Calu3 (cell line): Measurements from ENCODE around the gene DPH7. TPM values are rescaled to one million over a fixed set of nuclear protein-coding genes. Genes with fewer than 3 reads are reported as not detected.
"Not testable (repeated sequence)": the region's sequence is repeated elsewhere in the genome, so short reads cannot be mapped to it uniquely, and the experiment has no call there.

ENCODE experiments used
- BruUV-seq: library from RNA; stranded (reverse); fragments of 400-500 nt; replicated peaks from 2 replicates; lab custom pipeline; 2021; lab: Mats Ljungman, UMichigan
- CTCF ChIA-PET: fragments of 300-600 bp; sonication (Branson Sonifier 250); formaldehyde crosslinking; loops from one replicate; lab custom pipeline; 2022; ENCODE audit warnings: antibody characterized with exemption; lab: Charles Lee
- DNase-seq: peaks from one replicate; pipeline ENCODE4 v3.0.0; 2022
- H3K27ac Mint-ChIP-seq: one replicate; pipeline ENCODE4 v1.8.0; 2022; ENCODE audit warnings: mixed read lengths; ENCODE audit not compliant: unreplicated experiment
- H3K27me3 Mint-ChIP-seq: one replicate; pipeline ENCODE4 v1.8.0; 2022; ENCODE audit warnings: mixed read lengths; ENCODE audit not compliant: unreplicated experiment
- H3K36me3 Mint-ChIP-seq: one replicate; pipeline ENCODE4 v1.8.0; 2022; ENCODE audit warnings: mild to moderate bottlenecking, moderate library complexity, mixed read lengths; ENCODE audit not compliant: insufficient read depth, unreplicated experiment
- H3K4me1 Mint-ChIP-seq: one replicate; pipeline ENCODE4 v1.8.0; 2022; ENCODE audit warnings: mild to moderate bottlenecking, low read depth, mixed read lengths; ENCODE audit not compliant: unreplicated experiment
- H3K4me3 Mint-ChIP-seq: one replicate; pipeline ENCODE4 v1.8.0; 2022; ENCODE audit warnings: mild to moderate bottlenecking, low read depth, moderate library complexity, mixed read lengths; ENCODE audit not compliant: unreplicated experiment
- H3K9me3 Mint-ChIP-seq: one replicate; pipeline ENCODE4 v1.8.0; 2022; ENCODE audit warnings: low read depth, mixed read lengths; ENCODE audit not compliant: unreplicated experiment
- intact Hi-C: fragments of 100-400 bp; cut with micrococcal nuclease; formaldehyde crosslinking; loops from one replicate; pipeline ENCODE4 v1.10.0; 2022; ENCODE audit not compliant: unreplicated experiment
- total RNA-seq: library from RNA; stranded (reverse); gene quantifications from 2 replicates; pipeline ENCODE4 v1.2.3, GENCODE V29; 2022
- TF ChIP-seq, protein P1 (sequence below): fragments of 200-600 bp; IDR thresholded peaks from one replicate; pipeline ENCODE4 v1.8.0; 2022; ENCODE audit warnings: antibody characterized with exemption; ENCODE audit not compliant: unreplicated experiment

DPH7 gene
- total RNA-seq, 1 experiment from 2014 or later: 30.2 TPM

DNA sequence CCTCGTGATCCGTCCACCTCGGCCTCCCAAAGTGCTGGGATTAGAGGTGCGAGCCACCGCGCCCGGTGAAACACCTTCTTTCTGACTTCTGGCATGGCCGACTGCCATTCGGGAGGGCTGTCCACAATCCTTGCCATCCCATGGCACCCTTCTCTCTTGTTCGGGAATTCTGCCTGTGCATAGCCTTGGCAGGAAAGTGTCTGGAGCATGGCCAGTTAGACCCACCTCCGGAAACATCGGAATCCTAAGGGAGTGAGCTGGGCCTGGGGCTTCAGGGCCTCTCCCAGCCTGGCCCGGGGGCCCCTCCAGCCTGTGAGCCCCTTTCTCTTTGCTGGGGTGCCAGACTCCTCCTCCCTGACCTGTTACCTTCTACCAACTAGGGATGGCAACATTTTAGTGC is 25.2 kb upstream of the DPH7 start:
- no peaks in the 10 kb centered on the region for H3K27me3 Mint-ChIP-seq
- peaks cover 19% of the 10 kb centered on the region for H3K36me3 Mint-ChIP-seq
- BruUV-seq: no TSS peak
- peaks cover 10% of the 10 kb centered on the region for H3K4me1 Mint-ChIP-seq
- no peak for DNase-seq
- CTCF ChIA-PET: no interaction called here
- no peak overlapping the region for H3K27ac Mint-ChIP-seq
- peak overlapping the region; percentile 26 for H3K4me3 Mint-ChIP-seq
- TF ChIP-seq, protein P1, sequence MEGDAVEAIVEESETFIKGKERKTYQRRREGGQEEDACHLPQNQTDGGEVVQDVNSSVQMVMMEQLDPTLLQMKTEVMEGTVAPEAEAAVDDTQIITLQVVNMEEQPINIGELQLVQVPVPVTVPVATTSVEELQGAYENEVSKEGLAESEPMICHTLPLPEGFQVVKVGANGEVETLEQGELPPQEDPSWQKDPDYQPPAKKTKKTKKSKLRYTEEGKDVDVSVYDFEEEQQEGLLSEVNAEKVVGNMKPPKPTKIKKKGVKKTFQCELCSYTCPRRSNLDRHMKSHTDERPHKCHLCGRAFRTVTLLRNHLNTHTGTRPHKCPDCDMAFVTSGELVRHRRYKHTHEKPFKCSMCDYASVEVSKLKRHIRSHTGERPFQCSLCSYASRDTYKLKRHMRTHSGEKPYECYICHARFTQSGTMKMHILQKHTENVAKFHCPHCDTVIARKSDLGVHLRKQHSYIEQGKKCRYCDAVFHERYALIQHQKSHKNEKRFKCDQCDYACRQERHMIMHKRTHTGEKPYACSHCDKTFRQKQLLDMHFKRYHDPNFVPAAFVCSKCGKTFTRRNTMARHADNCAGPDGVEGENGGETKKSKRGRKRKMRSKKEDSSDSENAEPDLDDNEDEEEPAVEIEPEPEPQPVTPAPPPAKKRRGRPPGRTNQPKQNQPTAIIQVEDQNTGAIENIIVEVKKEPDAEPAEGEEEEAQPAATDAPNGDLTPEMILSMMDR: no peak
- no peaks in the 10 kb centered on the region for H3K9me3 Mint-ChIP-seq
- intact Hi-C loops: no loop called here

DNA sequence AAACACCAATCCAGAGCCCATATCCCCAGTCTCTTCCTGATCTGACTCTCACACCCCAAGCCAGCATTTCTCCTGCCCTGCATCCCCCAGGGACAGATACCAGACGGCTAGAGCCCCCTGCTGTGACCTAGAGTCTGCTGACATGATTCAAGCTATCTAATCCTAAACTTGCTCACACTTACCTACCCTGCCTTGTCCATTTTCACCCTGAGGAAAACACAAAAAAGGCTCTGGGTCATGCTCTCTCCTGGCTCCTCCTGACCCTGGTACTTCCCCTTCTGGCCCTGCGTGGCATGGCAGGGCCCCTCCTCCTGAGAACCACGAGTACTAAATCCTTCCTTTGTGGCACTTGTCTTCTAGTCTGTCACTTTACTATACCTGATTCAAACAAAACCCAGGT is 23.9 kb upstream of the DPH7 start:
- no peaks in the 10 kb centered on the region for H3K27me3 Mint-ChIP-seq
- DNase-seq: no peak
- TF ChIP-seq, protein P1: no peak
- peaks cover 20% of the 10 kb centered on the region for H3K4me1 Mint-ChIP-seq
- CTCF ChIA-PET: no interaction called here
- intact Hi-C loops: no loop called here
- no peaks in the 10 kb centered on the region for H3K9me3 Mint-ChIP-seq
- no peak overlapping the region for H3K27ac Mint-ChIP-seq
- H3K4me3 Mint-ChIP-seq: no peak overlapping the region
- no TSS peak for BruUV-seq
- peaks cover 23% of the 10 kb centered on the region for H3K36me3 Mint-ChIP-seq

DNA sequence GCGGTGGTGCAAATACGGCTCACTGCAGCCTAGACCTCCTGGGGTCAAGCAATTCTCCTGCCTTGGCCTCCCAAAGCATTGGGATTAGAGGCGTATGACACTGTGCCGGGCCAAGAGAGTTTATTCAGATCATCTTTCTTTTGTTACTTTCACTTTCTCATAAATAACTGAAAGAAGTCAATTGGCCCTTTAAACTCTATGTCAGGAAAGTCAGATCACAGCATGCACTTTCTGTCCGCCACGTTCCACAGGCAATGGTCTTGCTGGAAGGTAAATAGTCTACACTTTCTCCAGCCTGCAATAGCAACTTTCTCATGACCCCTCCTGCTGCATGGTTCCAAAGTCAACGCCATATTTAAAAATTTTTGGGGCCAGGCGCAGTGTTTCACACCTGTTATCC is 20.2 kb upstream of the DPH7 start:
- BruUV-seq: no TSS peak
- TF ChIP-seq, protein P1: no peak
- intact Hi-C loops: no loop called here
- DNase-seq: no peak
- no peak overlapping the region for H3K27ac Mint-ChIP-seq
- H3K9me3 Mint-ChIP-seq: no peaks in the 10 kb centered on the region
- no peaks in the 10 kb centered on the region for H3K27me3 Mint-ChIP-seq
- CTCF ChIA-PET: no interaction called here
- peaks cover 20% of the 10 kb centered on the region for H3K4me1 Mint-ChIP-seq
- no peak overlapping the region for H3K4me3 Mint-ChIP-seq
- peaks cover 10% of the 10 kb centered on the region for H3K36me3 Mint-ChIP-seq

DNA sequence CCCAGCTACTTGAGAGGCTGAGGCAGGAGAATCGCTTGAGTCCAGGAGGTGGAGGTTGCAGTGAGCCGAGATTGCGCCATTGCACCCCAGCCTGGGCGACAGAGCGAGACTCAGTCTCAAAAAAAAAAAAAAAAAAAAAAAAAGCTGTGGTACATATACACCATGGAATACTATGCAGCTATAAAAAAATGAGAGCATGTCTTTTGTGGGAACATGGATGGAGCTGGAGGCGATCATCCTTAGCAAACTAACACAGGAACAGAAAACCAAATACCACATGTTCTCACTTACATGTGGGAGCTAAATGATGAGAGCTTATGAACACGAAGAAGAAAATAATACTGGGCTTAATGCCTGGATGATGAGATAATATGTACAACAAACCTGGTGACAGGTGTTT is 17.9 kb upstream of the DPH7 start:
- CTCF ChIA-PET: not testable (repeated sequence)

DNA sequence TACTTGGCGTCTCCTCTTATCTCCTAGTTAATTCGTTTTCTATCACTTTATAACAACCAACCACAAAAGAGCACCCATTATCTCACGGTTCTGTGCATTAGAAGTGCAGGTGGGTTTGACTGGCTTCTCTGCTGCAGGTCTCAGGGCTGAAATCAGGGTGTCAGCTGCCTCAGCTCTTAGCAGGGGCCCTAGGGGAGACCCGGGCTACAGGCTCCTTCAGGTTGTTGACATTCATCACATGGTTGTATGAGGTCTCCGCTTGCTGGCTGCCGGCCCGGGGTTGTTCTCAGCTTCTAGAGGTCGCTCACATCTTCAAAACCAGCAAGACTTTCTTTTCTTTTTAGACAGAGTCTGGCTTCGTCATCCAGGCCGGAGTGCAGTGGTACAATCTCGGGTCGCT is 14.5 kb upstream of the DPH7 start:
- no peak overlapping the region for H3K4me3 Mint-ChIP-seq
- intact Hi-C loops: no loop called here
- CTCF ChIA-PET: no interaction called here

More for the DNA sequence above, 17.9 kb upstream of the DPH7 start:
- intact Hi-C loops, H3K27ac Mint-ChIP-seq, DNase-seq, H3K9me3 Mint-ChIP-seq, BruUV-seq, H3K36me3 Mint-ChIP-seq, H3K27me3 Mint-ChIP-seq, H3K4me3 Mint-ChIP-seq: not testable (repeated sequence)
- H3K4me1 Mint-ChIP-seq: peaks cover 11% of the 10 kb centered on the region

More for the DNA sequence above, 14.5 kb upstream of the DPH7 start:
- BruUV-seq: no TSS peak
- Mint-ChIP-seq H3K4me1 (peaks cover 4% of the 10 kb centered on the region), H3K36me3 (peaks cover 24% of the 10 kb centered on the region), H3K27ac (no peak overlapping the region), H3K9me3 (no peaks in the 10 kb centered on the region), H3K27me3 (no peaks in the 10 kb centered on the region)
- TF ChIP-seq, protein P1: no peak
- DNase-seq: no peak
